Measurements from ENCODE around the gene AHRR.
"Not testable (repeated sequence)": the region's sequence is repeated elsewhere in the genome, so short reads cannot be mapped to it uniquely, and the experiment has no call there.

AHRR gene

GRCh38 chr5:296207-296606 is 25.3 kb upstream of the AHRR start:
- not testable (repeated sequence) for H3K36me3 ChIP-seq (ENCODE audit: control insufficient read depth, insufficient read depth, low read length); H3K9me3 ChIP-seq (ENCODE audit: control insufficient read depth, low read length); H3K27ac ChIP-seq (ENCODE audit: low read depth, low read length, severe bottlenecking); H3K4me1 ChIP-seq (ENCODE audit: control insufficient read depth, insufficient read depth, low read length, poor library complexity, severe bottlenecking); H3K4me3 ChIP-seq (ENCODE audit: extremely low read depth, insufficient read depth, low read length, poor library complexity, severe bottlenecking)
- WGBS, 2 experiments (ENCODE audit: insufficient coverage in 2 of 2): 89 to 93% methylated on average over 6 to 10 of the region's 10 CpGs

GRCh38 chr5:296954-297353 is 24.6 kb upstream of the AHRR start:
- 93 to 94% methylated on average over 10 to 12 of the region's 16 CpGs for WGBS, 2 experiments (ENCODE audit: insufficient coverage in 2 of 2)

GRCh38 chr5:297448-297847 is 24.1 kb upstream of the AHRR start:
- not testable (repeated sequence) for H3K36me3 ChIP-seq (ENCODE audit: control insufficient read depth, insufficient read depth, low read length); H3K27ac ChIP-seq (ENCODE audit: low read depth, low read length, severe bottlenecking); H3K4me1 ChIP-seq (ENCODE audit: control insufficient read depth, insufficient read depth, low read length, poor library complexity, severe bottlenecking); H3K4me3 ChIP-seq (ENCODE audit: extremely low read depth, insufficient read depth, low read length, poor library complexity, severe bottlenecking); H3K9me3 ChIP-seq (ENCODE audit: control insufficient read depth, low read length)
- WGBS, 2 experiments (ENCODE audit: insufficient coverage in 2 of 2): 63% methylated on average over 1 of the region's 6 CpGs; no CpG with 5 or more reads in 1 of the 2 experiments

More at GRCh38 chr5:296954-297353, 24.6 kb upstream of the AHRR start:
- not testable (repeated sequence) for H3K4me1 ChIP-seq (ENCODE audit: control insufficient read depth, insufficient read depth, low read length, poor library complexity, severe bottlenecking); H3K36me3 ChIP-seq (ENCODE audit: control insufficient read depth, insufficient read depth, low read length); H3K27ac ChIP-seq (ENCODE audit: low read depth, low read length, severe bottlenecking); H3K9me3 ChIP-seq (ENCODE audit: control insufficient read depth, low read length); H3K4me3 ChIP-seq (ENCODE audit: extremely low read depth, insufficient read depth, low read length, poor library complexity, severe bottlenecking)

- not testable (repeated sequence) for H3K4me1 ChIP-seq (ENCODE audit: control insufficient read depth, insufficient read depth, low read length, poor library complexity, severe bottlenecking); H3K36me3 ChIP-seq (ENCODE audit: control insufficient read depth, insufficient read depth, low read length); H3K9me3 ChIP-seq (ENCODE audit: control insufficient read depth, low read length); H3K4me3 ChIP-seq (ENCODE audit: extremely low read depth, insufficient read depth, low read length, poor library complexity, severe bottlenecking); H3K27ac ChIP-seq (ENCODE audit: low read depth, low read length, severe bottlenecking)
- 67 to 77% methylated on average over 4 to 5 of the region's 14 CpGs for WGBS, 2 experiments (ENCODE audit: insufficient coverage in 2 of 2)
Measured at GRCh38 chr5:297991-298736, 23.4 kb upstream of the AHRR start.

- H3K4me1 ChIP-seq (ENCODE audit: control insufficient read depth, insufficient read depth, low read length, poor library complexity, severe bottlenecking): no peaks in the 10 kb centered on the region
- H3K36me3 ChIP-seq (ENCODE audit: control insufficient read depth, insufficient read depth, low read length): no peaks in the 10 kb centered on the region
- WGBS, 2 experiments (ENCODE audit: insufficient coverage in 2 of 2): no CpG with 5 or more reads among the region's 2 CpGs
- no peak overlapping the region for H3K27ac ChIP-seq (ENCODE audit: low read depth, low read length, severe bottlenecking)
- H3K9me3 ChIP-seq (ENCODE audit: control insufficient read depth, low read length): no peaks in the 10 kb centered on the region
- H3K4me3 ChIP-seq (ENCODE audit: extremely low read depth, insufficient read depth, low read length, poor library complexity, severe bottlenecking): no peak overlapping the region
Measured at GRCh38 chr5:298737-299125, 22.8 kb upstream of the AHRR start.

- not testable (repeated sequence) for H3K4me3 ChIP-seq (ENCODE audit: extremely low read depth, insufficient read depth, low read length, poor library complexity, severe bottlenecking); H3K9me3 ChIP-seq (ENCODE audit: control insufficient read depth, low read length); H3K36me3 ChIP-seq (ENCODE audit: control insufficient read depth, insufficient read depth, low read length); H3K4me1 ChIP-seq (ENCODE audit: control insufficient read depth, insufficient read depth, low read length, poor library complexity, severe bottlenecking); H3K27ac ChIP-seq (ENCODE audit: low read depth, low read length, severe bottlenecking)
- WGBS, 2 experiments (ENCODE audit: insufficient coverage in 2 of 2): no CpG with 5 or more reads among the region's 5 CpGs
Measured at GRCh38 chr5:299921-300320, 21.6 kb upstream of the AHRR start.

- not testable (repeated sequence) for H3K27ac ChIP-seq (ENCODE audit: low read depth, low read length, severe bottlenecking); H3K4me1 ChIP-seq (ENCODE audit: control insufficient read depth, insufficient read depth, low read length, poor library complexity, severe bottlenecking); H3K4me3 ChIP-seq (ENCODE audit: extremely low read depth, insufficient read depth, low read length, poor library complexity, severe bottlenecking); H3K36me3 ChIP-seq (ENCODE audit: control insufficient read depth, insufficient read depth, low read length); H3K9me3 ChIP-seq (ENCODE audit: control insufficient read depth, low read length)
- 92% methylated on average over 9 to 13 of the region's 21 CpGs for WGBS, 2 experiments (ENCODE audit: insufficient coverage in 2 of 2)
Measured at GRCh38 chr5:300691-301435, 20.7 kb upstream of the AHRR start.

GRCh38 chr5:302416-302815 is 19.1 kb upstream of the AHRR start:
- not testable (repeated sequence) for H3K4me1 ChIP-seq (ENCODE audit: control insufficient read depth, insufficient read depth, low read length, poor library complexity, severe bottlenecking)
- WGBS, 2 experiments (ENCODE audit: insufficient coverage in 2 of 2): 88 to 93% methylated on average over 5 to 6 of the region's 8 CpGs

GRCh38 chr5:302966-303365 is 18.5 kb upstream of the AHRR start:
- H3K27ac ChIP-seq (ENCODE audit: low read depth, low read length, severe bottlenecking): no peak overlapping the region
- WGBS, 2 experiments (ENCODE audit: insufficient coverage in 2 of 2): 84 to 87% methylated on average over 6 to 8 of the region's 8 CpGs

More at GRCh38 chr5:302416-302815, 19.1 kb upstream of the AHRR start:
- not testable (repeated sequence) for H3K27ac ChIP-seq (ENCODE audit: low read depth, low read length, severe bottlenecking); H3K9me3 ChIP-seq (ENCODE audit: control insufficient read depth, low read length); H3K4me3 ChIP-seq (ENCODE audit: extremely low read depth, insufficient read depth, low read length, poor library complexity, severe bottlenecking)
- peaks cover 20% of the 10 kb centered on the region for H3K36me3 ChIP-seq (ENCODE audit: control insufficient read depth, insufficient read depth, low read length)

GRCh38 chr5:303741-304140 is 17.8 kb upstream of the AHRR start:
- H3K27ac ChIP-seq (ENCODE audit: low read depth, low read length, severe bottlenecking); H3K4me1 ChIP-seq (ENCODE audit: control insufficient read depth, insufficient read depth, low read length, poor library complexity, severe bottlenecking); H3K4me3 ChIP-seq (ENCODE audit: extremely low read depth, insufficient read depth, low read length, poor library complexity, severe bottlenecking); H3K9me3 ChIP-seq (ENCODE audit: control insufficient read depth, low read length): not testable (repeated sequence)
- H3K36me3 ChIP-seq (ENCODE audit: control insufficient read depth, insufficient read depth, low read length): peaks cover 20% of the 10 kb centered on the region
- WGBS, 2 experiments (ENCODE audit: insufficient coverage in 2 of 2): no CpG with 5 or more reads among the region's 8 CpGs

More at GRCh38 chr5:302966-303365, 18.5 kb upstream of the AHRR start:
- Histone ChIP-seq H3K4me3 (ENCODE audit: extremely low read depth, insufficient read depth, low read length, poor library complexity, severe bottlenecking) (no peak overlapping the region), H3K36me3 (ENCODE audit: control insufficient read depth, insufficient read depth, low read length) (peaks cover 20% of the 10 kb centered on the region), H3K9me3 (ENCODE audit: control insufficient read depth, low read length) (no peaks in the 10 kb centered on the region), H3K4me1 (ENCODE audit: control insufficient read depth, insufficient read depth, low read length, poor library complexity, severe bottlenecking) (no peaks in the 10 kb centered on the region)

GRCh38 chr5:305050-305449 is 16.5 kb upstream of the AHRR start:
- no peaks in the 10 kb centered on the region for H3K9me3 ChIP-seq (ENCODE audit: control insufficient read depth, low read length)
- no peak overlapping the region for H3K4me3 ChIP-seq (ENCODE audit: extremely low read depth, insufficient read depth, low read length, poor library complexity, severe bottlenecking)
- peaks cover 22% of the 10 kb centered on the region for H3K36me3 ChIP-seq (ENCODE audit: control insufficient read depth, insufficient read depth, low read length)
- 91 to 97% methylated on average over 6 to 7 of the region's 9 CpGs for WGBS, 2 experiments (ENCODE audit: insufficient coverage in 2 of 2)
- H3K4me1 ChIP-seq (ENCODE audit: control insufficient read depth, insufficient read depth, low read length, poor library complexity, severe bottlenecking): no peaks in the 10 kb centered on the region
- H3K27ac ChIP-seq (ENCODE audit: low read depth, low read length, severe bottlenecking): no peak overlapping the region
